Measurements from ENCODE around the gene C2orf92. TPM values are rescaled to one million over a fixed set of nuclear protein-coding genes. Genes with fewer than 3 reads are reported as not detected.

The C2orf92 gene
- total RNA-seq, 1 experiment from 2014 or later, result 3.0 TPM

GRCh38 chr2:97735161-97735561 is 65.6 kb downstream of the C2orf92 start:
- H3K9me2 ChIP-seq (replicated peaks; ENCODE audit: low read length), result no peaks in the 10 kb centered on the region
- H3K9ac ChIP-seq (ENCODE audit: low read length), result no peak overlapping the region
- H3K79me2 ChIP-seq (ENCODE audit: low read length), result no peaks in the 10 kb centered on the region
- H3K4me3 ChIP-seq (ENCODE audit: low read length), result no peak overlapping the region
- ATAC-seq, result no peak
- H3K9me3 ChIP-seq (ENCODE audit: low read length), result no peaks in the 10 kb centered on the region
- H3F3A ChIP-seq (ENCODE audit: low read length, unreplicated experiment), result no peaks in the 10 kb centered on the region
- no peak overlapping the region for H2AFZ ChIP-seq (ENCODE audit: low read length)
- no peak overlapping the region for H3K4me2 ChIP-seq (ENCODE audit: low read length)
- H3K36me3 ChIP-seq (ENCODE audit: low read depth, low read length), result no peaks in the 10 kb centered on the region
- ChIA-PET CTCF (no interaction called here), POLR2A (ENCODE audit: unreplicated experiment) (no interaction called here)
- no peak overlapping the region for H3K27ac ChIP-seq (ENCODE audit: low read length)
- H3K27me3 ChIP-seq (ENCODE audit: low read length), result no peaks in the 10 kb centered on the region
- DNase-seq, result no peak
- TF ChIP-seq EZH2 (IDR thresholded peaks at IDR 0.05; ENCODE audit: low read length, unreplicated experiment) (no peak), EZH2phosphoT487 (IDR thresholded peaks at IDR 0.05; ENCODE audit: borderline replicate concordance, low read length) (no peak), CTCF (conservative IDR thresholded peaks at IDR 0.05; ENCODE audit: low read depth, low read length) (no peak)
- intact Hi-C loops (cut with micrococcal nuclease), result no loop called here
- no peaks in the 10 kb centered on the region for H4K20me1 ChIP-seq (ENCODE audit: low read length)
- no TSS peak for BruUV-seq (replicated peaks)
- no peaks in the 10 kb centered on the region for H3K4me1 ChIP-seq (ENCODE audit: insufficient read depth, low read length)

GRCh38 chr2:97736185-97736584 is 66.7 kb downstream of the C2orf92 start:
- BruUV-seq (replicated peaks), result no TSS peak
- no peaks in the 10 kb centered on the region for H3K4me1 ChIP-seq (ENCODE audit: insufficient read depth, low read length)
- H3K4me3 ChIP-seq (ENCODE audit: low read length), result no peak overlapping the region
- no peaks in the 10 kb centered on the region for H4K20me1 ChIP-seq (ENCODE audit: low read length)
- ChIA-PET CTCF (no interaction called here), POLR2A (ENCODE audit: unreplicated experiment) (no interaction called here)
- intact Hi-C loops (cut with micrococcal nuclease), result no loop called here
- H3K79me2 ChIP-seq (ENCODE audit: low read length), result no peaks in the 10 kb centered on the region
- TF ChIP-seq EZH2phosphoT487 (IDR thresholded peaks at IDR 0.05; ENCODE audit: borderline replicate concordance, low read length) (no peak), EZH2 (IDR thresholded peaks at IDR 0.05; ENCODE audit: low read length, unreplicated experiment) (no peak)
- no peaks in the 10 kb centered on the region for H3K9me3 ChIP-seq (ENCODE audit: low read length)
- no peaks in the 10 kb centered on the region for H3K27me3 ChIP-seq (ENCODE audit: low read length)
- ATAC-seq, result no peak
- no peak overlapping the region for H2AFZ ChIP-seq (ENCODE audit: low read length)
- H3K4me2 ChIP-seq (ENCODE audit: low read length), result no peak overlapping the region
- no peak overlapping the region for H3K27ac ChIP-seq (ENCODE audit: low read length)
- no peak for DNase-seq
- no peaks in the 10 kb centered on the region for H3K36me3 ChIP-seq (ENCODE audit: low read depth, low read length)
- no peaks in the 10 kb centered on the region for H3F3A ChIP-seq (ENCODE audit: low read length, unreplicated experiment)
- no peaks in the 10 kb centered on the region for H3K9me2 ChIP-seq (replicated peaks; ENCODE audit: low read length)
- H3K9ac ChIP-seq (ENCODE audit: low read length), result no peak overlapping the region

- Histone ChIP-seq H3K27me3 (ENCODE audit: low read length) (no peaks in the 10 kb centered on the region), H3K9me2 (replicated peaks; ENCODE audit: low read length) (no peaks in the 10 kb centered on the region), H3K27ac (ENCODE audit: low read length) (no peak overlapping the region), H3K4me2 (ENCODE audit: low read length) (no peak overlapping the region), H3F3A (ENCODE audit: low read length, unreplicated experiment) (no peaks in the 10 kb centered on the region), H2AFZ (ENCODE audit: low read length) (no peak overlapping the region), H3K9me3 (ENCODE audit: low read length) (no peaks in the 10 kb centered on the region), H3K79me2 (ENCODE audit: low read length) (no peaks in the 10 kb centered on the region), H3K4me1 (ENCODE audit: insufficient read depth, low read length) (0 out of 2 replicates have a peak, but pooled peaks cover under 1% of the 10 kb centered on the region), H4K20me1 (ENCODE audit: low read length) (no peaks in the 10 kb centered on the region), H3K36me3 (ENCODE audit: low read depth, low read length) (no peaks in the 10 kb centered on the region), H3K9ac (ENCODE audit: low read length) (no peak overlapping the region), H3K4me3 (ENCODE audit: low read length) (no peak overlapping the region)
- TF ChIP-seq EZH2 (IDR thresholded peaks at IDR 0.05; ENCODE audit: low read length, unreplicated experiment) (no peak), EZH2phosphoT487 (IDR thresholded peaks at IDR 0.05; ENCODE audit: borderline replicate concordance, low read length) (no peak), CTCF (conservative IDR thresholded peaks at IDR 0.05; ENCODE audit: low read depth, low read length) (no peak)
- DNase-seq (no peak), ATAC-seq (no peak)
- intact Hi-C loops (cut with micrococcal nuclease), result no loop called here
- BruUV-seq (replicated peaks), result no TSS peak
- CTCF ChIA-PET, result no interaction called here
- POLR2A ChIA-PET (ENCODE audit: unreplicated experiment), result no interaction called here
Measured at GRCh38 chr2:97736608-97737330, 67.3 kb downstream of the C2orf92 start.
